ENCODE data around the gene ADAM22. TPM values are rescaled to one million over a fixed set of nuclear protein-coding genes. Genes with fewer than 3 reads are reported as not detected.

The ADAM22 gene
- total and polyA plus RNA-seq, 12 donors = 2.3 to 35.0 (median 17.0) TPM

DNA sequence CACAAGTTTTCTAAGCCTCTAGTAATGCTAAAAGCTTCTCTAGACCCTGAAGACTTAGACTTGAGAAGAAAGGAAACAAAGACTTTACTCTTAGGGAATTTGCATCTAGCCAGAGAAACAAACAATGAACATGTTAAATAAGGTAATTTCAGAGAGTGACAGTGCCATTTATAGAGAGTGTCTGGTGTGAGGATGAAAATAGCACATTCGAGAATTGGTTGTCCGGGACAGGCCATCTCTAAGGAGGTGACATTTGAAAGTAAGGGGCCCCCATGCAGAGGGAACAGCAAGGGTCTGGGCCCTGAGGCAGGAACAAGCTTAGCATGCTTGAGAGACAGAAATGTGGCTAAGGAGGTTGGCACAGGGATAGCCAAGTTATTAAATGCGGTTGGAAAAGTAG lies 48.1 kb downstream of the ADAM22 start:
- DNase-seq = no peak
- H3K27ac ChIP-seq = no peak overlapping the region
- H3K36me3 ChIP-seq (replicated peaks in 1 of 2) = no peaks in the 10 kb centered on the region
- TF ChIP-seq POLR2A (IDR thresholded peaks at IDR 0.05) = no peak
- no peak for TF ChIP-seq CTCF (IDR thresholded peaks at IDR 0.05)
- no peaks in the 10 kb centered on the region for H3K9me3 ChIP-seq (replicated peaks in 1 of 3)
- no peaks in the 10 kb centered on the region for H3K4me1 ChIP-seq (replicated peaks in 1 of 2)
- no peaks in the 10 kb centered on the region for H3K27me3 ChIP-seq
- intact Hi-C loops (cut with DNase I) = no loop called here
- WGBS, 4 donors = 86 to 95% (median 91%) methylated on average over 3 of the region's 3 CpGs
- no peak overlapping the region for H3K4me3 ChIP-seq

- 87 to 94% (median 91%) methylated on average over 3 of the region's 3 CpGs for WGBS, 4 donors
- TF ChIP-seq POLR2A (IDR thresholded peaks at IDR 0.05) (no peak), CTCF (IDR thresholded peaks at IDR 0.05) (no peak)
- H3K27ac ChIP-seq = no peak overlapping the region
Observed at GRCh38 chr7:87984088-87984487, 50.0 kb downstream of the ADAM22 start.

DNA sequence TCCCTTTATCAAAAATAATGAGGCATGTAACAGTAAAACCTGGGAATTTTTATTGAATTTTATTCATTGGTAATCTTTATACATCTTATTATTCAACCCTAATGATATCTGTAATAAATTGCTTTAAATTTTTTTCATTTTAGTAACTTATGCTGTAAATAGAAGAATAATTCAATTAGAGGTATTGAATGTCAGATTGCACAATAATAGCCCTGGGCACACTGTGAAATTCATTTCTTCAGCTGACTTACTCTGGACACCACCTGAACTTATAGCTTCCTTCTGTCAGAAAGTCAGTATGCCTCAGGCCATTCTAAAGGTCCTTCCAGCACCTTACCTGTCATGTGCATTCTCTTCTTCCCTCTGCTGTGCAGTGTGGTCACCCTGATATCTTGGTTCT lies 59.2 kb downstream of the ADAM22 start:
- Histone ChIP-seq H3K9me3 (replicated peaks in 1 of 3) (no peaks in the 10 kb centered on the region), H3K4me1 (replicated peaks in 1 of 2) (no peaks in the 10 kb centered on the region), H3K4me3 (no peak overlapping the region), H3K27me3 (no peaks in the 10 kb centered on the region), H3K36me3 (replicated peaks in 1 of 2) (no peaks in the 10 kb centered on the region), H3K27ac (no peak overlapping the region)
- intact Hi-C loops (cut with DNase I) = no loop called here
- DNase-seq = no peak
- no peak for TF ChIP-seq POLR2A (IDR thresholded peaks at IDR 0.05)
- no peak for TF ChIP-seq CTCF (IDR thresholded peaks at IDR 0.05)

More at GRCh38 chr7:87984088-87984487, 50.0 kb downstream of the ADAM22 start:
- Histone ChIP-seq H3K4me3 (no peak overlapping the region), H3K36me3 (replicated peaks in 1 of 2) (no peaks in the 10 kb centered on the region), H3K9me3 (replicated peaks in 1 of 3) (no peaks in the 10 kb centered on the region), H3K27me3 (no peaks in the 10 kb centered on the region), H3K4me1 (replicated peaks in 1 of 2) (no peaks in the 10 kb centered on the region)
- intact Hi-C loops (cut with DNase I) = no loop called here
- DNase-seq = no peak

DNA sequence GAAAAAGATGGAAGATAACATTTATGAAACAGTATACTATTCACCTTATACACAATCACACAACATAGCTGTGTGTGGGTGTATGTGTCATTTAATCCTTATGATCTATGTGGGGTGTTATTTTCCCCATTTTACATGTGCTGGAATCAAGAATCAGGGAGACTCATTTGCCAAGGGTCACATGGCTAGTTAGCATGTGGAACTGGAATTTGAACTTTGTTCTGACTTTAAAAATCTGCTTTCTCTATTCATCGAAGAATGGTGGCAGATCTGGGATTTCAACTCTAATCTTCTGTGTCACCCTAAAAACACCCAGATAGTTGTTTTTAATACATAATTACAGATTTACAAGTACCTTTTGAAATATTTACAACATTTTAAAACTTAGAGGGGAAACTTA lies 65.2 kb downstream of the ADAM22 start:
- H3K27ac ChIP-seq = no peak overlapping the region
- intact Hi-C loops (cut with DNase I) = no loop called here
- WGBS, 4 donors = 66 to 93% (median 82%) methylated on average over 1 of the region's 1 CpG
- no peaks in the 10 kb centered on the region for H3K9me3 ChIP-seq (replicated peaks in 1 of 3)
- TF ChIP-seq CTCF (IDR thresholded peaks at IDR 0.05) = no peak
- TF ChIP-seq POLR2A (IDR thresholded peaks at IDR 0.05) = no peak
- no peak overlapping the region for H3K4me3 ChIP-seq
- peaks cover 5 to 33% of the 10 kb centered on the region in 2 donors for H3K4me1 ChIP-seq (replicated peaks in 1 of 2)
- H3K27me3 ChIP-seq = no peaks in the 10 kb centered on the region
- no peak for DNase-seq
- no peaks in the 10 kb centered on the region for H3K36me3 ChIP-seq (replicated peaks in 1 of 2)
